Stomach (tissue), 9 donors: ENCODE measurements around the gene NUSAP1. TPM values are rescaled to one million over a fixed set of nuclear protein-coding genes. Genes with fewer than 3 reads are reported as not detected.

Experiments used
- DNase-seq, 2 donors: peaks; one replicate each; pipeline versions ENCODE4 v3.0.0 to v3.0.0-alpha.2; 2013 to 2019
- H3K27ac ChIP-seq, 5 donors: fragments of 200-600 bp in 4 of 5; sonication (generic) in 4 of 5; one replicate each; pipeline ENCODE4 v1.5.1; 2013 to 2019; ENCODE audit warnings: mild to moderate bottlenecking in 1 of 5, moderate library complexity in 1 of 5
- H3K27me3 ChIP-seq, 3 donors: fragments of 200-600 bp; sonication (generic); one replicate each; pipeline ENCODE4 v1.5.1; 2017 to 2019; ENCODE audit warnings: mixed run types in 1 of 3
- H3K36me3 ChIP-seq, 4 donors: fragments of 200-600 bp; sonication (generic); 1 replicate in 3 of 4; 2 replicates in 1 of 4; pipeline ENCODE4 v1.5.1; 2016 to 2019
- H3K4me1 ChIP-seq, 4 donors: fragments of 200-600 bp; sonication (generic); one replicate each; pipeline ENCODE4 v1.5.1; 2016 to 2019
- H3K4me3 ChIP-seq, 4 donors: fragments of 200-600 bp; sonication (generic) in 3 of 4; one replicate each; pipeline ENCODE4 v1.5.1; 2016 to 2019; ENCODE audit warnings: mild to moderate bottlenecking in 1 of 4
- H3K9me3 ChIP-seq, 4 donors: fragments of 200-600 bp; sonication (generic); one replicate each; pipeline ENCODE4 v1.5.1; 2016 to 2019
- EP300 ChIP-seq: sonication (generic); formaldehyde crosslinking; IDR thresholded peaks from one replicate; pipeline ENCODE4 v1.6.1; 2017; ENCODE audit warnings: antibody characterized with exemption
- POLR2A ChIP-seq, 4 donors: fragments of 450-650 bp; IDR thresholded peaks; one replicate each; pipeline ENCODE4 v1.6.1; 2016; ENCODE audit warnings: antibody characterized with exemption in 4 of 4, control low read depth in 2 of 4, mild to moderate bottlenecking in 1 of 4, moderate library complexity in 1 of 4
- POLR2AphosphoS5 ChIP-seq, 3 donors: sonication (generic); formaldehyde crosslinking; IDR thresholded peaks; one replicate each; pipeline ENCODE4 v1.6.1; 2016; ENCODE audit warnings: antibody characterized with exemption in 3 of 3
- WGBS, 5 donors: extraction: QIAGEN DNeasy Blood & Tissue Kit in 3 of 5; methylation state at CpG; one replicate each; pipeline versions ENCODE4 v1.1.5 to v1.1.7; 2013 to 2018; 5-methylcytosine and 5-hydroxymethylcytosine counted together
- intact Hi-C: fragments of 100-400 bp; cut with DNase I; formaldehyde crosslinking; loops from one replicate; pipeline ENCODE4 v1.15.1; 2023; ENCODE audit warnings: low total_unique reads
- polyA plus RNA-seq, 3 donors: library from polyadenylated mRNA; stranded (reverse); fragments of 200-250 nt; gene quantifications; one replicate each; pipeline ENCODE4 v1.2.3, GENCODE V29; 2013
- total RNA-seq, 5 donors: library from RNA; depleted of rRNA; stranded (reverse); fragments of >200 nt; gene quantifications; one replicate each; pipeline versions ENCODE4 v1.1.0 to v1.2.3, GENCODE V29; 2014 to 2016
- TF ChIP-seq, protein P1 (sequence below), 7 experiments: fragments of 450-650 bp in 4 of 7; fragments of 200-600 bp in 3 of 7; sonication (generic) in 3 of 7; IDR thresholded peaks; one replicate each; pipeline ENCODE4 v1.5.1; 2016 to 2019; ENCODE audit warnings: antibody characterized with exemption in 7 of 7, control low read depth in 2 of 7, mild to moderate bottlenecking in 1 of 7
- donor health status: healthy with polysubstance abuse.
- donor health status: Bipolar disorder and iron deficiency.
- donor health status: healthy.

The NUSAP1 gene
- total and polyA plus RNA-seq, 8 donors: 2.9 to 55.8 (median 12.4) TPM

DNA sequence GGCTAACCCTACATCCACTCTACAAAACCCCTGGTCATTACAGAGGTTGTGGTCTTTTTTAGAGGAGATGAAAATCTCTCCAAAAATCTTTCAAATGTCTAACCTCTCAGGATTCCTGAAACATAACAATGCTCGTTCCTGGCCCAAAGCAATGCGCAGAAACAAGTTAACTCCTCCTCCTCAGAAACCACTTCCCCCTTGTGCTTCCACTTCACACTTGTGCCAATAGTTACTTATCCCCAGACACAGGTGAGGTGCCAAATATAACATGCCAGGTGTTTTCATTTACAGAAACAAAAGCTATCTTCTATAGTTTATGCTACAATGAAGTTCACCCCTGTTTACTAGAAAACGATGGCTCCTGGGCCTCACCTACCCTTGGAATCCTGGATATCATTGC, 63.4 kb downstream of the NUSAP1 start:
- TF ChIP-seq POLR2A (IDR thresholded peaks at IDR 0.05) (no peak), POLR2AphosphoS5 (IDR thresholded peaks at IDR 0.05) (no peak), EP300 (no peak)
- TF ChIP-seq, protein P1, sequence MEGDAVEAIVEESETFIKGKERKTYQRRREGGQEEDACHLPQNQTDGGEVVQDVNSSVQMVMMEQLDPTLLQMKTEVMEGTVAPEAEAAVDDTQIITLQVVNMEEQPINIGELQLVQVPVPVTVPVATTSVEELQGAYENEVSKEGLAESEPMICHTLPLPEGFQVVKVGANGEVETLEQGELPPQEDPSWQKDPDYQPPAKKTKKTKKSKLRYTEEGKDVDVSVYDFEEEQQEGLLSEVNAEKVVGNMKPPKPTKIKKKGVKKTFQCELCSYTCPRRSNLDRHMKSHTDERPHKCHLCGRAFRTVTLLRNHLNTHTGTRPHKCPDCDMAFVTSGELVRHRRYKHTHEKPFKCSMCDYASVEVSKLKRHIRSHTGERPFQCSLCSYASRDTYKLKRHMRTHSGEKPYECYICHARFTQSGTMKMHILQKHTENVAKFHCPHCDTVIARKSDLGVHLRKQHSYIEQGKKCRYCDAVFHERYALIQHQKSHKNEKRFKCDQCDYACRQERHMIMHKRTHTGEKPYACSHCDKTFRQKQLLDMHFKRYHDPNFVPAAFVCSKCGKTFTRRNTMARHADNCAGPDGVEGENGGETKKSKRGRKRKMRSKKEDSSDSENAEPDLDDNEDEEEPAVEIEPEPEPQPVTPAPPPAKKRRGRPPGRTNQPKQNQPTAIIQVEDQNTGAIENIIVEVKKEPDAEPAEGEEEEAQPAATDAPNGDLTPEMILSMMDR (IDR thresholded peaks at IDR 0.05): no peak
- no peak for DNase-seq

DNA sequence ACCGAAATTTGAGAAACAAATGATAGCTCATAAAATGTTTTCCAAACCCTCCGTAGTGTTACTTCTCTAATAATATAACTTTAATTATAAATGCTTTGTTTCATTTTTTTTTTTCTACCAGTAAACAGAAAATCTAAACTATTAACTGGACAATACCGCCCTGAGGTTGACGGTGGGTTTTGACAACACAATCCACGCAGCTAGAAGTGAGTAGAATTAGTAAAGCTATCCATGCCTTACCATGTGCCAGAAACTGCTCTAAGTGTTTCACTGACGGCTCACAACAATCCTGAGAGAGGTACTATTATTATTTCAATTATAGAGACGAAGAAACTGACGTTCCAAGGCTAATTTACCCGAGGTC, 69.2 kb downstream of the NUSAP1 start:
- Histone ChIP-seq H3K27me3 (no peaks in the 10 kb centered on the region), H3K4me3 (peak overlapping the region; percentile 65 to 89 (median 70)), H3K36me3 (peaks cover 0 to 3% (median under 1%) of the 10 kb centered on the region in 4 donors), H3K4me1 (peaks cover 9 to 34% (median 17%) of the 10 kb centered on the region in 4 donors), H3K27ac (peak overlapping the region; percentile 88 to 95 (median 91)), H3K9me3 (no peaks in the 10 kb centered on the region)
- no peak for DNase-seq
- WGBS, 5 donors: 3 to 6% (median 4%) methylated on average over 9 of the region's 9 CpGs
- no peak for TF ChIP-seq POLR2AphosphoS5 (IDR thresholded peaks at IDR 0.05)
- no peak for TF ChIP-seq POLR2A (IDR thresholded peaks at IDR 0.05)
- TF ChIP-seq EP300: no peak
- TF ChIP-seq, protein P1 (IDR thresholded peaks at IDR 0.05): no peak
- intact Hi-C loops: no loop called here

More for the DNA sequence above, 63.4 kb downstream of the NUSAP1 start:
- 78 to 94% (median 85%) methylated on average over 3 of the region's 3 CpGs for WGBS, 5 donors
- H3K27me3 ChIP-seq: no peaks in the 10 kb centered on the region
- intact Hi-C loops: no loop called here
- no peaks in the 10 kb centered on the region for H3K9me3 ChIP-seq
- peaks cover 0 to 5% (median 3%) of the 10 kb centered on the region in 4 donors for H3K4me1 ChIP-seq
- H3K27ac ChIP-seq: no peak overlapping the region
- H3K36me3 ChIP-seq: peaks cover 23 to 55% (median 52%) of the 10 kb centered on the region in 4 donors
- no peak overlapping the region for H3K4me3 ChIP-seq

DNA sequence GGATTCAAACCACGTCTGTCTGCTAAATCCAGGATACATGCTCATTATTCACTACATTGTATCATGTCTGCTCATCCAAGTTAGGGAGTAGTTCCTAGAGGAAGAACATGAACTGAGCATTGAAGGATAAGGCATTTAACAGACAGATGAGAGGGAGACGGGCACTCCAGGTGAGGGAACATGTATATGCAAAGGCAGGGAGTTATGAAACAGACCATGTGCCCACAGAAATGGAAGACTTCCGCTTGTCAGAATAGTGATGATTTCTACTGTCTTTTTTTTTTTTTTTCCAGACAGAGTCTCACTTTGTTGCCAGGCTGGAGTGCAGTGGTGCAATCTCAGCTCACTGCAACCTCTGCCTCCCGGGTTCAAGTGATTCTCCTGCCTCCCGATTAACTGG, 74.7 kb downstream of the NUSAP1 start:
- no peak for TF ChIP-seq POLR2A (IDR thresholded peaks at IDR 0.05)
- TF ChIP-seq, protein P1 (IDR thresholded peaks at IDR 0.05): no peak
- no peak for TF ChIP-seq POLR2AphosphoS5 (IDR thresholded peaks at IDR 0.05)
- TF ChIP-seq EP300: no peak
- DNase-seq: no peak
- H3K36me3 ChIP-seq: no peaks in the 10 kb centered on the region
- no peak overlapping the region for H3K27ac ChIP-seq
- H3K4me3 ChIP-seq: no peak overlapping the region
- no peaks in the 10 kb centered on the region for H3K27me3 ChIP-seq
- intact Hi-C loops: no loop called here
- peaks cover 9 to 39% (median 21%) of the 10 kb centered on the region in 4 donors for H3K4me1 ChIP-seq
- 81 to 89% (median 82%) methylated on average over 5 of the region's 5 CpGs for WGBS, 5 donors
- no peaks in the 10 kb centered on the region for H3K9me3 ChIP-seq

DNA sequence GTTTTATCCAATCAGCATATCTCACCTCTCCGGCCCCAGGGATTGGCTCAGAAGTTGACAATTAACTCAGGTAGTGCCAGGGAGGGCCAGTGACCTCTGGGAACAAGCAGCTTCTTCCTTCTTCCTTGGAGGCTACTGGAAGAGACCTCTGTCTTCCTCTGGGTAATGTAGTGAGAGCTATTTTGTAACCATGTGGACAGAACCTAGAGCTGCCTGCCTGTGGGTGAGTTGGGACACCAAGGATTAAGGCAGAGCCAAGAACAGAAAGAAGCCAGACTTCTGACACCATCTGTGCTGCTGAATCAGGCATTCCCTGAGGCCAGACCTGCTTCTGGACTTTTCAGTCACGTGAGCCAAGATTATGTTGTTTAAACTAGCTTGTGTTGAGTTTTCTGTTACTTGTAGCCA, 75.6 kb downstream of the NUSAP1 start:
- no peaks in the 10 kb centered on the region for H3K27me3 ChIP-seq
- intact Hi-C loops: no loop called here
- no peaks in the 10 kb centered on the region for H3K36me3 ChIP-seq
- peaks cover 4 to 34% (median 14%) of the 10 kb centered on the region in 4 donors for H3K4me1 ChIP-seq
- WGBS, 5 donors: 27 to 48% (median 34%) methylated on average over 2 of the region's 2 CpGs
- TF ChIP-seq POLR2A (IDR thresholded peaks at IDR 0.05) (no peak), EP300 (no peak), POLR2AphosphoS5 (IDR thresholded peaks at IDR 0.05) (peak in 2 of 3 donors; percentile 16 to 76)
- TF ChIP-seq, protein P1 (IDR thresholded peaks at IDR 0.05): no peak
- H3K9me3 ChIP-seq: no peaks in the 10 kb centered on the region
- H3K4me3 ChIP-seq: no peak overlapping the region
- peak; percentile 49 to 67 for DNase-seq
- peak overlapping the region; percentile 53 to 71 (median 61) for H3K27ac ChIP-seq
